NCI-H1105 treated with DMSO at 0.1 percent for 48 hours (cell line): ENCODE results near the gene PROCR.
"Not testable (repeated sequence)": the region's sequence is repeated elsewhere in the genome, so short reads cannot be mapped to it uniquely, and the experiment has no call there.

Experiments used
- DNase-seq: peaks from one replicate; lab custom pipeline; 2025; lab: John Stamatoyannopoulos, UW

The PROCR gene

GRCh38 chr20:35165221-35166185 is 6.4 kb upstream of the PROCR start:
- no peak for DNase-seq

GRCh38 chr20:35166242-35166830 is 5.5 kb upstream of the PROCR start:
- DNase-seq, result no peak

- no peak for DNase-seq
Measured at GRCh38 chr20:35167787-35168186, 4.1 kb upstream of the PROCR start.

- DNase-seq, result not testable (repeated sequence)
Measured at GRCh38 chr20:35168701-35169409, 3.0 kb upstream of the PROCR start.

GRCh38 chr20:35171438-35171752 is 477 bp upstream of the PROCR start:
- no peak for DNase-seq

- no peak for DNase-seq
Measured at GRCh38 chr20:35172434-35172806, 548 bp downstream of the PROCR start.

- DNase-seq, result no peak
Measured at GRCh38 chr20:35173576-35174192, 1.8 kb downstream of the PROCR start.

GRCh38 chr20:35174458-35175216 is 2.8 kb downstream of the PROCR start:
- DNase-seq, result no peak

- no peak for DNase-seq
Measured at GRCh38 chr20:35176132-35176531, 4.3 kb downstream of the PROCR start.

GRCh38 chr20:35179292-35180212 is 7.7 kb downstream of the PROCR start:
- DNase-seq, result no peak

GRCh38 chr20:35180266-35180665 is 8.4 kb downstream of the PROCR start:
- DNase-seq, result no peak

- DNase-seq, result no peak
Measured at GRCh38 chr20:35181731-35182130, 9.9 kb downstream of the PROCR start.

GRCh38 chr20:35186691-35187289 is 14.9 kb downstream of the PROCR start:
- not testable (repeated sequence) for DNase-seq

GRCh38 chr20:35187584-35188190 is 15.8 kb downstream of the PROCR start:
- DNase-seq, result no peak

GRCh38 chr20:35189223-35189622 is 17.4 kb downstream of the PROCR start:
- not testable (repeated sequence) for DNase-seq

GRCh38 chr20:35190556-35190955 is 18.7 kb downstream of the PROCR start:
- DNase-seq, result no peak

- peak; percentile 8 for DNase-seq
Measured at GRCh38 chr20:35191419-35192117, 19.7 kb downstream of the PROCR start.

GRCh38 chr20:35192118-35192872 is 20.4 kb downstream of the PROCR start:
- no peak for DNase-seq
